GM18519 (cell line): ENCODE measurements around the gene TUBGCP2.

Source experiments
- ATAC-seq: cut with Tn5 transposase; IDR thresholded peaks from one replicate; pipeline ENCODE4 v1.9.1; 2021; ENCODE audit warnings: mild to moderate bottlenecking, moderate library complexity; ENCODE audit not compliant: unreplicated experiment, low FRiP score

Gene TUBGCP2

GRCh38 chr10:133251388-133252222 lies 57.1 kb downstream of the TUBGCP2 start:
- ATAC-seq: no peak

GRCh38 chr10:133249975-133250754 lies 58.5 kb downstream of the TUBGCP2 start:
- no peak for ATAC-seq

- no peak for ATAC-seq
These were observed 59.4 kb downstream of the TUBGCP2 start for GRCh38 chr10:133249094-133249780.

GRCh38 chr10:133248334-133248715 lies 60.3 kb downstream of the TUBGCP2 start:
- no peak for ATAC-seq

- ATAC-seq: no peak
These were observed 60.9 kb downstream of the TUBGCP2 start for GRCh38 chr10:133247681-133248333.

GRCh38 chr10:133246236-133246626 lies 62.4 kb downstream of the TUBGCP2 start:
- ATAC-seq: no peak

GRCh38 chr10:133245439-133246235 lies 63.0 kb downstream of the TUBGCP2 start:
- ATAC-seq: no peak

GRCh38 chr10:133243593-133243992 lies 65.1 kb downstream of the TUBGCP2 start:
- no peak for ATAC-seq

GRCh38 chr10:133242611-133243356 lies 65.9 kb downstream of the TUBGCP2 start:
- ATAC-seq: no peak

GRCh38 chr10:133241501-133242205 lies 67.0 kb downstream of the TUBGCP2 start:
- ATAC-seq: no peak

GRCh38 chr10:133239990-133240389 lies 68.7 kb downstream of the TUBGCP2 start:
- no peak for ATAC-seq

- ATAC-seq: no peak
These were observed 70.2 kb downstream of the TUBGCP2 start for GRCh38 chr10:133238466-133238804.

- ATAC-seq: no peak
These were observed 70.8 kb downstream of the TUBGCP2 start, which contains the start of gene VENTX for GRCh38 chr10:133237588-133238465. VENTX (plus strand) TSS chr10:133237855; CDS start chr10:133237915, 60 bp downstream.

GRCh38 chr10:133237241-133237587 lies 71.5 kb downstream of the TUBGCP2 start:
- no peak for ATAC-seq

- no peak for ATAC-seq
These were observed 72.1 kb downstream of the TUBGCP2 start for GRCh38 chr10:133236401-133237240.

- no peak for ATAC-seq
These were observed 72.7 kb downstream of the TUBGCP2 start for GRCh38 chr10:133235932-133236331.
